H1 (cell line): Measurements from ENCODE around the gene NDC1. TPM values are rescaled to one million over a fixed set of nuclear protein-coding genes. Genes with fewer than 3 reads are reported as not detected.

ENCODE experiments used
- CTCF ChIA-PET: fragments of 300-600 bp; sonication (Branson Sonifier 250); formaldehyde crosslinking; loops from one replicate; lab custom pipeline; 2021; ENCODE audit not compliant: partially characterized antibody; lab: Charles Lee
- POLR2A ChIA-PET: fragments of 300-600 bp; sonication (Branson Sonifier 250); formaldehyde crosslinking; loops from one replicate; lab custom pipeline; 2021; ENCODE audit warnings: inconsistent platforms; ENCODE audit not compliant: partially characterized antibody; lab: Charles Lee
- DNase-seq, 2 experiments: peaks; one replicate each; pipeline versions ENCODE4 v3.0.0 to v3.0.0-alpha.2; 2010 to 2022; ENCODE audit warnings: low spot score in 2 of 2, low read depth in 1 of 2, mixed read lengths in 1 of 2
- FAIRE-seq: peaks from 2 replicates; lab custom pipeline; 2011; peaks lifted over from hg19 to GRCh38; lab: Jason Lieb, UNC
- H2AFZ ChIP-seq: 2 replicates; pipeline ENCODE4 v1.8.1; 2012; ENCODE audit warnings: low read length, inconsistent platforms
- H2AK5ac ChIP-seq: 2 replicates; pipeline ENCODE4 v1.6.1; 2013; ENCODE audit warnings: low read depth, low read length
- H2BK120ac ChIP-seq: replicated peaks from 2 replicates; pipeline ENCODE3; 2013; ENCODE audit warnings: low read depth, low read length, inconsistent platforms
- H2BK12ac ChIP-seq: 2 replicates; pipeline ENCODE4 v1.6.1; 2013; ENCODE audit warnings: low read depth, low read length
- H2BK15ac ChIP-seq: 2 replicates; pipeline ENCODE4 v1.6.1; 2013; ENCODE audit warnings: low read length
- H2BK20ac ChIP-seq: 2 replicates; pipeline ENCODE4 v1.6.1; 2013; ENCODE audit warnings: low read length
- H2BK5ac ChIP-seq: 2 replicates; pipeline ENCODE4 v1.6.1; 2013; ENCODE audit warnings: low read depth, low read length
- H3K14ac ChIP-seq: 2 replicates; pipeline ENCODE4 v1.6.1; 2013; ENCODE audit warnings: inconsistent platforms; ENCODE audit not compliant: insufficient read length
- H3K18ac ChIP-seq: 2 replicates; pipeline ENCODE4 v1.6.1; 2013; ENCODE audit warnings: low read length; ENCODE audit errors: extremely low read depth
- H3K23ac ChIP-seq: 2 replicates; pipeline ENCODE4 v1.6.1; 2013; ENCODE audit warnings: inconsistent platforms; ENCODE audit not compliant: insufficient read length
- H3K23me2 ChIP-seq: 2 replicates; pipeline ENCODE4 v1.6.1; 2013; ENCODE audit warnings: low read depth, low read length
- H3K27ac ChIP-seq: 2 replicates; pipeline ENCODE4 v1.6.1; 2011; ENCODE audit warnings: low read depth, low read length, inconsistent platforms
- H3K27me3 ChIP-seq, 4 experiments: replicated peaks in 1 of 4; 1 replicate in 1 of 4; 2 replicates in 3 of 4; pipeline versions ENCODE4 v1.6.1 to v1.8.1; 2011 to 2013; ENCODE audit warnings: low read length in 3 of 4, mild to moderate bottlenecking in 3 of 4, inconsistent platforms in 2 of 4, mixed read lengths in 2 of 4, moderate library complexity in 1 of 4; ENCODE audit not compliant: control insufficient read depth in 3 of 4, insufficient read depth in 3 of 4; ENCODE audit errors: extremely low read depth in 1 of 4
- H3K36me3 ChIP-seq, 4 experiments: 2 replicates each; pipeline versions ENCODE4 v1.6.1 to v1.8.1; 2011 to 2013; ENCODE audit warnings: mild to moderate bottlenecking in 4 of 4, low read length in 3 of 4, moderate library complexity in 2 of 4, control low read depth in 1 of 4, inconsistent platforms in 1 of 4; ENCODE audit not compliant: insufficient read depth in 4 of 4, control insufficient read depth in 2 of 4
- H3K4ac ChIP-seq: replicated peaks from 2 replicates; pipeline ENCODE3; 2013; ENCODE audit warnings: low read length, low read depth, mixed read lengths, inconsistent platforms; ENCODE audit not compliant: insufficient read length
- H3K4me1 ChIP-seq, 4 experiments: replicated peaks in 1 of 4; 1 replicate in 1 of 4; 2 replicates in 3 of 4; pipeline versions ENCODE4 v1.6.1 to v1.8.1; 2011 to 2013; ENCODE audit warnings: low read length in 3 of 4, inconsistent platforms in 2 of 4, mixed read lengths in 1 of 4; ENCODE audit not compliant: insufficient read depth in 4 of 4, control insufficient read depth in 3 of 4
- H3K4me2 ChIP-seq, 2 experiments: 2 replicates each; pipeline versions ENCODE4 v1.6.1 to v1.8.1; 2011 to 2013; ENCODE audit warnings: low read depth in 2 of 2, low read length in 2 of 2, control low read depth in 1 of 2, inconsistent platforms in 1 of 2, mild to moderate bottlenecking in 1 of 2; ENCODE audit not compliant: insufficient read depth in 1 of 2
- H3K4me3 ChIP-seq, 4 experiments: fragments of 200-600, 300-600 bp in 1 of 4; sonication (generic), shearing (Covaris generic), sonication (Bioruptor Twin) in 1 of 4; 2 replicates each; pipeline versions ENCODE4 v1.5.1 to v1.8.1; 2011 to 2016; ENCODE audit warnings: low read length in 4 of 4, low read depth in 3 of 4, control low read depth in 2 of 4, inconsistent platforms in 2 of 4, mild to moderate bottlenecking in 2 of 4, mixed read lengths in 1 of 4, moderate library complexity in 1 of 4; ENCODE audit not compliant: insufficient read depth in 2 of 4; ENCODE audit errors: extremely low read depth in 1 of 4
- H3K56ac ChIP-seq: replicated peaks from 2 replicates; pipeline ENCODE3; 2013; ENCODE audit warnings: low read depth, mild to moderate bottlenecking, mixed read lengths, low read length, inconsistent platforms; ENCODE audit not compliant: insufficient read length
- H3K79me1 ChIP-seq: 2 replicates; pipeline ENCODE4 v1.6.1; 2013; ENCODE audit warnings: low read depth, low read length, control low read depth
- H3K79me2 ChIP-seq, 2 experiments: 2 replicates each; pipeline versions ENCODE4 v1.6.1 to v1.8.1; 2012 to 2013; ENCODE audit warnings: low read length in 2 of 2, mild to moderate bottlenecking in 2 of 2, inconsistent platforms in 1 of 2; ENCODE audit not compliant: insufficient read depth in 2 of 2, control insufficient read depth in 1 of 2
- H3K9ac ChIP-seq, 4 experiments: replicated peaks in 1 of 4; 1 replicate in 1 of 4; 2 replicates in 3 of 4; pipeline versions ENCODE4 v1.6.1 to v1.8.1; 2011 to 2013; ENCODE audit warnings: low read depth in 3 of 4, low read length in 3 of 4, control low read depth in 2 of 4, mild to moderate bottlenecking in 2 of 4, moderate library complexity in 2 of 4, inconsistent platforms in 1 of 4; ENCODE audit errors: extremely low read depth in 1 of 4
- H3K9me3 ChIP-seq, 2 experiments: 2 replicates each; pipeline versions ENCODE4 v1.6.1 to v1.8.1; 2012 to 2013; ENCODE audit warnings: mild to moderate bottlenecking in 2 of 2, moderate library complexity in 2 of 2, control low read depth in 1 of 2, inconsistent platforms in 1 of 2, low read depth in 1 of 2, low read length in 1 of 2, mixed read lengths in 1 of 2; ENCODE audit not compliant: insufficient read depth in 2 of 2
- H4K20me1 ChIP-seq, 2 experiments: replicated peaks in 1 of 2; 2 replicates each; pipeline versions ENCODE3 to v1.8.1; 2011 to 2013; ENCODE audit warnings: inconsistent platforms in 2 of 2, low read length in 2 of 2, mild to moderate bottlenecking in 1 of 2; ENCODE audit not compliant: insufficient read depth in 2 of 2, control insufficient read depth in 1 of 2
- H4K5ac ChIP-seq: 2 replicates; pipeline ENCODE4 v1.6.1; 2013; ENCODE audit warnings: low read length, low read depth, mixed read lengths, inconsistent platforms; ENCODE audit not compliant: insufficient read length
- H4K8ac ChIP-seq: 2 replicates; pipeline ENCODE4 v1.8.0; 2013; ENCODE audit warnings: mild to moderate bottlenecking, moderate library complexity, low read length, inconsistent platforms; ENCODE audit not compliant: insufficient read depth; ENCODE audit errors: extremely low read depth
- H4K91ac ChIP-seq: replicated peaks from 2 replicates; pipeline ENCODE3; 2013; ENCODE audit warnings: low read length, mixed read lengths, inconsistent platforms; ENCODE audit not compliant: insufficient read length
- CBX5 ChIP-seq: fragments of 300-800, 300-1000 bp; sonication (generic); IDR thresholded peaks from 2 replicates; pipeline ENCODE4 v1.7.1; 2016; ENCODE audit warnings: antibody characterized with exemption, low read length, low read depth
- CREB1 ChIP-seq: IDR thresholded peaks from 2 replicates; pipeline ENCODE4 v1.6.1; 2012; ENCODE audit warnings: inconsistent platforms
- CTBP2 ChIP-seq: IDR thresholded peaks from 2 replicates; pipeline ENCODE4 v1.7.0; 2011; ENCODE audit warnings: borderline replicate concordance, mild to moderate bottlenecking, moderate library complexity, mixed read lengths, low read length; ENCODE audit not compliant: insufficient read depth, insufficient read length
- RAD21 ChIP-seq, 2 experiments: IDR thresholded peaks in 1 of 2; conservative IDR thresholded peaks in 1 of 2; 2 replicates each; pipeline ENCODE4 v1.6.1; 2011; ENCODE audit warnings: low read depth in 2 of 2, low read length in 2 of 2, improper control_type of control experiment in 1 of 2, inconsistent platforms in 1 of 2, mild to moderate bottlenecking in 1 of 2, moderate library complexity in 1 of 2
- RXRA ChIP-seq: IDR thresholded peaks from 2 replicates; pipeline ENCODE4 v1.6.1; 2011; ENCODE audit warnings: low read depth, mild to moderate bottlenecking, low read length, moderate library complexity; ENCODE audit not compliant: insufficient read depth
- SP2 ChIP-seq: IDR thresholded peaks from 2 replicates; pipeline ENCODE4 v1.6.1; 2012; ENCODE audit warnings: mild to moderate bottlenecking, low read length, inconsistent platforms
- WGBS, 2 experiments: shearing (Covaris generic) in 1 of 2; methylation state at CpG; one replicate each; pipeline versions ENCODE4 v1.1.6 to v1.1.7; 2013 to 2015; ENCODE audit warnings: low lambda C conversion rate in 2 of 2, mixed read lengths in 2 of 2, inconsistent platforms in 1 of 2, low coverage in 1 of 2, missing lambda C conversion rate in 1 of 2; ENCODE audit not compliant: insufficient replicate concordance in 2 of 2, insufficient coverage in 1 of 2, insufficient read length in 1 of 2; ENCODE audit errors: extremely low coverage in 1 of 2, missing lambda C conversion rate in 1 of 2; 5-methylcytosine and 5-hydroxymethylcytosine counted together
- polyA plus RNA-seq, 7 experiments: library from polyadenylated mRNA; depleted of rRNA in 3 of 7; stranded (reverse) in 5 of 7; unstranded in 2 of 7; fragments of >200 nt in 5 of 7; fragments of 200-250 nt in 2 of 7; gene quantifications; 1 replicate in 5 of 7; 2 replicates in 1 of 7; 4 replicates in 1 of 7; pipeline versions ENCODE4 v1.2.1 to v1.2.3, GENCODE V29; 2011 to 2013; ENCODE audit warnings: missing spikeins in 2 of 7, mixed read lengths in 2 of 7
- total RNA-seq: library from RNA; stranded (reverse); fragmentation: NEBNext Ultra II Directional; extraction: Animal tissue kit (Norgen Biotek cat#: 25700); gene quantifications from 2 replicates; pipeline ENCODE4 v1.2.1, GENCODE V29; 2021

Gene NDC1
- total and polyA plus RNA-seq, 2 of the 8 experiments (the other 6 are each of a cell fraction or from before 2014, with no cell fraction given): 62.9 to 66.1 TPM

DNA sequence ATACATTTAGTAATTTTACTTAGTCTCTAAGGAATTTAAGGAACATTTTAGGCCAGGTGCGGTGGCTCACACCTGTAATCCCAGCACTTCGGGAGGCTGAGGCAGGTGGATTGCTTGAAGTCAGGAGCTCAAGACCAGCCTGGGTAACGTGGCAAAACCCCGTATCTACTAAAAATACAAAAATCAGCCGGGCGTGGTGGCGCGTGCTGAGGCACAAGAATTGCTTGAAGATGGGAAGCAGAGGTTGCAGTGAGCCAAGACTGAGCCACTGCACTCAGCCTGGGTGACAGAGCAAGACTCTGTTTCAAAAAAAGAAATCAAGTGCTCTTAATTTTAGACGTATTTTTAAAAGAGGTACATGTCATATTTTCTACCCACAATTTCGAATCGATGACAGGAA lies 3.3 kb downstream of the NDC1 start:
- H4K20me1 ChIP-seq: peaks cover 0 to 2% of the 10 kb centered on the region in 2 experiments
- no peak overlapping the region for H3K14ac ChIP-seq
- no peak overlapping the region for H3K27ac ChIP-seq
- H4K91ac ChIP-seq: no peak overlapping the region
- no peak overlapping the region for H3K18ac ChIP-seq
- H3K9me3 ChIP-seq: no peaks in the 10 kb centered on the region; a peak in 1 of 4 replicates
- no peak for FAIRE-seq
- no peak overlapping the region for H2AFZ ChIP-seq
- no peak overlapping the region for H2BK120ac ChIP-seq
- H2BK5ac ChIP-seq: no peak overlapping the region
- H3K4ac ChIP-seq: no peak overlapping the region
- H3K23me2 ChIP-seq: peaks cover 7% of the 10 kb centered on the region; the same call in 1 of the 2 replicates
- H2AK5ac ChIP-seq: no peak overlapping the region
- H3K79me2 ChIP-seq: peaks cover 21 to 58% of the 10 kb centered on the region in 2 experiments
- DNase-seq: no peak
- peaks cover 0 to 10% (median 1%) of the 10 kb centered on the region in 4 experiments; a peak in 3 of 8 replicates for H3K36me3 ChIP-seq
- no peak overlapping the region for H3K4me3 ChIP-seq
- no peak overlapping the region for H3K4me2 ChIP-seq
- no peaks in the 10 kb centered on the region for H3K79me1 ChIP-seq
- no peak overlapping the region for H4K5ac ChIP-seq
- 90% methylated on average over 11 of the region's 11 CpGs; no CpG with 5 or more reads in 1 of the 2 experiments for WGBS, 2 experiments
- no peak overlapping the region for H3K56ac ChIP-seq
- H2BK12ac ChIP-seq: no peak overlapping the region
- no peak overlapping the region for H3K9ac ChIP-seq
- no peak for TF ChIP-seq CBX5
- no peak for TF ChIP-seq RXRA
- no peak for TF ChIP-seq CREB1
- no peak for TF ChIP-seq CTBP2
- TF ChIP-seq SP2: no peak
- TF ChIP-seq RAD21 (IDR thresholded peaks at IDR 0.05 in 1 of 2, conservative IDR thresholded peaks at IDR 0.05 in 1 of 2; ENCODE audit: low read depth in 2 of 2, low read length in 2 of 2): no peak
- ChIA-PET POLR2A (no interaction called here), CTCF (interaction anchor here (0.7 to 1.6 kb wide), 2 partner anchors 9 to 172 kb away, joined by 3 to 8 read pairs; no protein-coding TSS in a partner anchor)
- no peaks in the 10 kb centered on the region for H3K27me3 ChIP-seq
- no peak overlapping the region for H2BK15ac ChIP-seq
- H2BK20ac ChIP-seq: no peak overlapping the region
- H3K23ac ChIP-seq: no peak overlapping the region
- no peaks in the 10 kb centered on the region for H3K4me1 ChIP-seq
- no peak overlapping the region for H4K8ac ChIP-seq
